ENCODE measurements around the gene ODF2. TPM values are rescaled to one million over a fixed set of nuclear protein-coding genes. Genes with fewer than 3 reads are reported as not detected.

Gene ODF2
- total and polyA plus RNA-seq, 2 donors (not counting 3 experiments of a cell fraction or from before 2014, with no cell fraction given), result 16.7 to 49.5 TPM

- no peak overlapping the region for H3K4me3 ChIP-seq (replicated peaks in 1 of 3; ENCODE audit: insufficient read depth in 1 of 3, low read depth in 1 of 3, low read length in 3 of 3)
- TF ChIP-seq POLR2AphosphoS5 (IDR thresholded peaks at IDR 0.05; ENCODE audit: insufficient read depth, low read depth, low read length), result no peak
- no peak for TF ChIP-seq POLR2A (IDR thresholded peaks at IDR 0.05; ENCODE audit: low read depth, low read length)
- TF ChIP-seq JUN (IDR thresholded peaks at IDR 0.05; ENCODE audit: borderline replicate concordance, insufficient read depth, insufficient read length, low read depth), result no peak
- TF ChIP-seq FOS (IDR thresholded peaks at IDR 0.05; ENCODE audit: borderline replicate concordance, insufficient read depth, low read length), result no peak
- TF ChIP-seq, protein P1, sequence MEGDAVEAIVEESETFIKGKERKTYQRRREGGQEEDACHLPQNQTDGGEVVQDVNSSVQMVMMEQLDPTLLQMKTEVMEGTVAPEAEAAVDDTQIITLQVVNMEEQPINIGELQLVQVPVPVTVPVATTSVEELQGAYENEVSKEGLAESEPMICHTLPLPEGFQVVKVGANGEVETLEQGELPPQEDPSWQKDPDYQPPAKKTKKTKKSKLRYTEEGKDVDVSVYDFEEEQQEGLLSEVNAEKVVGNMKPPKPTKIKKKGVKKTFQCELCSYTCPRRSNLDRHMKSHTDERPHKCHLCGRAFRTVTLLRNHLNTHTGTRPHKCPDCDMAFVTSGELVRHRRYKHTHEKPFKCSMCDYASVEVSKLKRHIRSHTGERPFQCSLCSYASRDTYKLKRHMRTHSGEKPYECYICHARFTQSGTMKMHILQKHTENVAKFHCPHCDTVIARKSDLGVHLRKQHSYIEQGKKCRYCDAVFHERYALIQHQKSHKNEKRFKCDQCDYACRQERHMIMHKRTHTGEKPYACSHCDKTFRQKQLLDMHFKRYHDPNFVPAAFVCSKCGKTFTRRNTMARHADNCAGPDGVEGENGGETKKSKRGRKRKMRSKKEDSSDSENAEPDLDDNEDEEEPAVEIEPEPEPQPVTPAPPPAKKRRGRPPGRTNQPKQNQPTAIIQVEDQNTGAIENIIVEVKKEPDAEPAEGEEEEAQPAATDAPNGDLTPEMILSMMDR (IDR thresholded peaks at IDR 0.05; ENCODE audit: extremely low read depth in 1 of 2, insufficient read depth in 1 of 2, low read depth in 1 of 2, low read length in 2 of 2), result no peak
- no peak for TF ChIP-seq GATA2 (IDR thresholded peaks at IDR 0.05; ENCODE audit: insufficient read depth, insufficient read length, low read depth, low read length)
- no peak for TF ChIP-seq MYC (IDR thresholded peaks at IDR 0.05; ENCODE audit: low read depth, low read length)
- no peak for TF ChIP-seq EZH2 (IDR thresholded peaks at IDR 0.05; ENCODE audit: borderline replicate concordance, low read depth, low read length, severe bottlenecking)
- TF ChIP-seq, protein P2, sequence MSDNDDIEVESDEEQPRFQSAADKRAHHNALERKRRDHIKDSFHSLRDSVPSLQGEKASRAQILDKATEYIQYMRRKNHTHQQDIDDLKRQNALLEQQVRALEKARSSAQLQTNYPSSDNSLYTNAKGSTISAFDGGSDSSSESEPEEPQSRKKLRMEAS (IDR thresholded peaks at IDR 0.05; ENCODE audit: insufficient read depth, insufficient read length), result no peak
- no peaks in the 10 kb centered on the region for H3K9me1 ChIP-seq (replicated peaks; ENCODE audit: control insufficient read depth, extremely low read depth, insufficient read depth, low read length)
- no peak overlapping the region for H2AFZ ChIP-seq (ENCODE audit: low read depth, low read length)
- DNase-seq (ENCODE audit: low read depth, low spot score) (no peak), FAIRE-seq (no peak)
- H3K36me3 ChIP-seq (ENCODE audit: control insufficient read depth in 2 of 2, extremely low read depth in 1 of 2, insufficient read depth in 2 of 2, low read length in 2 of 2), result no peaks in the 10 kb centered on the region
- H4K20me1 ChIP-seq (replicated peaks; ENCODE audit: control insufficient read depth, extremely low read depth, insufficient read depth, low read length), result no peaks in the 10 kb centered on the region
- H3K9me3 ChIP-seq (replicated peaks; ENCODE audit: control insufficient read depth, insufficient read depth, low read length), result no peaks in the 10 kb centered on the region
- no peaks in the 10 kb centered on the region for H3K27me3 ChIP-seq (ENCODE audit: control insufficient read depth in 2 of 2, insufficient read depth in 2 of 2, low read length in 2 of 2)
- dilution Hi-C loops (cut with MboI; ENCODE audit: extremely low pct_ligation_motif_present, low sequenced_read_pairs) (no loop called here), intact Hi-C loops (cut with micrococcal nuclease) (no loop called here)
- H3K27ac ChIP-seq (ENCODE audit: insufficient read depth, low read depth, low read length), result no peak overlapping the region
- peaks cover 12% of the 10 kb centered on the region for H3K4me1 ChIP-seq (ENCODE audit: control insufficient read depth, extremely low read depth, insufficient read depth, low read length)
- no peak overlapping the region for H3K4me2 ChIP-seq (ENCODE audit: insufficient read depth, low read length)
- no TSS peak for BruUV-seq (replicated peaks)
- H3K79me2 ChIP-seq (ENCODE audit: control insufficient read depth, insufficient read depth, low read length), result no peaks in the 10 kb centered on the region
- CTCF ChIA-PET, result no interaction called here
- POLR2A ChIA-PET, result no interaction called here
- no peak overlapping the region for H3K9ac ChIP-seq (replicated peaks; ENCODE audit: extremely low read depth, insufficient read depth, low read length)
Observed at GRCh38 chr9:128431207-128431606, 24.6 kb upstream of the ODF2 start.
